GM12872 (cell line): Measurements from ENCODE around the gene KDM5B.
A peak's percentile ranks its signal among the peaks of the same experiment; 100 is the strongest.

ENCODE experiments used
- CTCF ChIP-seq: IDR thresholded peaks from 3 replicates; pipeline ENCODE4 v1.5.1; 2011; ENCODE audit warnings: low read depth, mild to moderate bottlenecking, low read length, moderate library complexity; ENCODE audit not compliant: insufficient read depth

The KDM5B gene

GRCh38 chr1:202807926-202808757 is at the start of gene KDM5B:
KDM5B (minus strand) TSS chr1:202808421; CDS start chr1:202808305, 116 bp downstream.
- no peak for TF ChIP-seq CTCF

- no peak for TF ChIP-seq CTCF
These were observed 49.0 kb upstream of the KDM5B start for GRCh38 chr1:202857136-202857610.

GRCh38 chr1:202856014-202856413 is 47.8 kb upstream of the KDM5B start:
- no peak for TF ChIP-seq CTCF

- TF ChIP-seq CTCF: no peak
These were observed 46.6 kb upstream of the KDM5B start for GRCh38 chr1:202854787-202855186.

GRCh38 chr1:202852163-202852904 is 44.1 kb upstream of the KDM5B start:
- 0 out of 3 replicates have a peak, but pooled peaks have one; percentile 32 for TF ChIP-seq CTCF

- TF ChIP-seq CTCF: no peak
These were observed 42.6 kb upstream of the KDM5B start for GRCh38 chr1:202850593-202851362.

- no peak for TF ChIP-seq CTCF
These were observed 39.9 kb upstream of the KDM5B start for GRCh38 chr1:202848191-202848542.
